Measurements from ENCODE around the gene ZNF595. TPM values are rescaled to one million over a fixed set of nuclear protein-coding genes. Genes with fewer than 3 reads are reported as not detected.
A peak's percentile ranks its signal among the peaks of the same experiment; 100 is the strongest.
"Not testable (repeated sequence)": the region's sequence is repeated elsewhere in the genome, so short reads cannot be mapped to it uniquely, and the experiment has no call there.

Gene ZNF595
- total RNA-seq (2022) (38.3 and 38.6 TPM in 2 replicates), Bru-seq, nascent RNA (percentile 84 among the genes with signal in this experiment), BruChase-seq, experiment 1, labeled RNA remaining after a 6-hour chase (percentile 75 among the genes with signal in this experiment), BruChase-seq, experiment 2, labeled RNA remaining after a 2-hour chase (percentile 85 among the genes with signal in this experiment)
- long read RNA-seq, transcript ZNF595-205 (4 exons, 2,911 nt): major isoform, 6 of 15 reads
- long read RNA-seq, partial matches to known transcripts: 0 of 15 reads
- long read RNA-seq, other reads (novel, unspliced or antisense): 3 of 15 reads

DNA sequence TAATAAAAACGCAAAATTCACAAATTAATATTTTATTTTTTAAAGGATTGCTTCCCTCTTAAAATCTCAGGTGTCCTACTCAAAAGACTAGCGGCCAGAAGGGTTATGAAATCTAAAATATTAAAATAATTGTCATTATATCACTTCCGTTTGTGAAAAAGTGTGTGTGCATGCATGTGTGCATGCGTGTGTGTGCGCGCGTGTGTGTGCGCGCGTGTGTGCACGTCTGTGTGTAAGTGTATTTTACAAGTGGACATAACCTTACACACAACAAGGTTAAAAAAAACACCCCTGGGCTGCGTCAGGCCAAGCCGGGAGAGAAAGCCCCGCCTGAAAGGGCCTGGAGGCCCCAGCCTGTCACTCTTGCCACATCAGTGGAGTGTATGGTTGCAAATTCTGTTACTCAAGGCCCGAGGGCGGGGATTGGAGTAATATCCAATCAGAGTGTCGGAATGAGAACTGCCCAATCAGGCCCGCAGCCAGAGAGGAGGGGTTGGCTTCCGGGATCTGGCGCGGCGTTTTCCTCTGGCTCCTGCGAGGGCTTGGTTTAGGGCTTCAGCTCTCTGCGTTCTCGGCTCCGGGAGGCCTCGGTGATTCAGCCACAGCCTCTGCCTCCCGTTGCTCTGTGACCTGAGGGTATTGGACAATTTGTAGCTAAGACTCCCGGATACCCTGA is at the start of gene ZNF595:
Gene ZNF595, plus strand, starts transcription at position 518 of the 676 bp plus-strand sequence. CDS start 168 bp downstream, outside the sequence.
- DNase-seq (ENCODE audit: unreplicated experiment); BruUV-seq (replicated peaks): not testable (repeated sequence)
- POLR2A ChIA-PET: interaction anchor here (0.8 to 2.9 kb wide), 15 partner anchors 10 to 421 kb away, joined by 3 to 35 read pairs (median 4); partner anchors contain the start of genes ZNF141 and ZNF718

DNA sequence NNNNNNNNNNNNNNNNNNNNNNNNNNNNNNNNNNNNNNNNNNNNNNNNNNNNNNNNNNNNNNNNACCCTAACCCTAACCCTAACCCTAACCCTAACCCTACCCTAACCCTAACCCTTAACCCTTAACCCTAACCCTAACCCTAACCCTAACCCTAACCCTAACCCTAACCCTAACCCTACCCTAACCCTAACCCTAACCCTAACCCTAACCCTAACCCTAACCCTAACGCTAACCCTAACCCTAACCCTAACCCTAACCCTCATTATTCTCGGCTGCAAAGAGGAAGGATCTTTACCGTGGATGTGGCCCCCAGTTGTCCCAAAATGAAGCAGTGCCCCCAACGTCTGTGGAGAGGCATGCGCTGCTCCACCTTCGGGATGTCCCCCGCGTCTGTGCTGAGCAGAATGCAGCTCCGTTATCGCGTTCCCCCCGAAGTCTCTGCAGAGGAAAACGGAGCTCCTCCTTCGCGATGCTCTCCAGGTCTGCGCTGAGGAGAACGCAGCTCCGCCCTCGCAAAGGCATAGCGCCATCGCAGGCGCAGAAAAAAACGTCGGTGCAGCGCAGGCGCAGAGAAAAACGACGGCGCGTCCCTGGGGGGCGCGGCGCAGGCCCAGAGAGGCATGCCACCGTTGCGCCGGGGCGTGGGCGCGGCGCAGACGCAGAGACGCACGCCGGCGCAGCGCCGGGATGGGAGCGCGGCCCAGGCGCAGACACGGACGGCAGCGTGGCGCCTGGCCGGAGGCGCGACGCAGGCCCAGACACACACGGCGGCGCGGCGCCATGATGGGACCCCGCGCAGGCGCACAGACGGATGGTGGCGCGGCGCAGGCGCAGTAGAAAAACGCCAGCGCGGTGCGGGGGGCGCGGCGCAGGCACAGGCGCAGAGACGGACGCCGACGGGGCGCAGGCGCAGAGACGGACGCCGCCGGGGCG is 42.9 kb upstream of the ZNF595 start:
- BruUV-seq (replicated peaks): not testable (repeated sequence)

More for the DNA sequence above, at the start of gene ZNF595:
- H3K36me3 Mint-ChIP-seq (ENCODE audit: insufficient read depth, unreplicated experiment); intact Hi-C loops (cut with micrococcal nuclease); H3K4me3 Mint-ChIP-seq (ENCODE audit: unreplicated experiment); H3K27me3 Mint-ChIP-seq (ENCODE audit: insufficient read depth, unreplicated experiment); H3K9me3 Mint-ChIP-seq (ENCODE audit: unreplicated experiment); H3K27ac Mint-ChIP-seq (ENCODE audit: low read depth, unreplicated experiment); H3K4me1 Mint-ChIP-seq (ENCODE audit: insufficient read depth, unreplicated experiment): not testable (repeated sequence)
- CTCF ChIA-PET: interaction anchor here (0.7 kb wide), 1 partner anchor 24 kb away, joined by 3 read pairs; no protein-coding TSS in a partner anchor

DNA sequence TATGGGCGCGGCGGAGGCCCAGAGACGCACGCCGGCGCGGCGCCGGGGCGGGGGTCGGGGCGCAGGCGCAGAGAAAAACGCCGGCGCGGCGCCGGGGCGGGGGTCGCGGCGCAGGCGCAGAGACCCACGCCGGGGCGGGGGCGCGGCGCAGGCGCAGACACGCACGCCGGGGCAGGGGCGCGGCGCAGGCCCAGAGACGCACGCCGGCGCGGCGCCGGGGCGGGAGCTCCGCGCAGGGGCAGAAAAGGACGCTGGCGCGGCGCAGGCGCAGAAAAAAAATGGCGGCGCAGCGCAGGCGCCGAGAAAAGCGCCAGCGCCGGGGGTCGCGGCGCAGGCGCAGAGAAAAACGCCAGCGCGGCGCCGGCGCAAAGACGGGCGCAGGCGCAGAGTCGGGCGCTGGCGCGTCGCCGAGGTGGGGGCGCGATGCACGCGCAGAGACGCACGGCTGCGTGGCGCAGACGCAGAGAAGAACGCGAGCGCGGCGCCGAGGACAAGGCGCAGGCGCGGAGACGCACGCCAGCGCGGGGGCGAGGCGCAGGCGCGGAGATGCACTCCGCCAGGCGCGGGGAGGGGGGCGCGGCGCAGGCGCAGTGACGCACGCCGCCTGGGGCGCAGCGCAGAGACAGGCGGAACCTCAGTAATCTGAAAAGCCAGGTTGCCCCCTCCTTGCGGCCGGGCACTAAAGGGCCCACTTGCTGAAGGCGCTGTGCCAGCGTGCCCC is 41.9 kb upstream of the ZNF595 start:
- DNase-seq (ENCODE audit: unreplicated experiment); H3K4me1 Mint-ChIP-seq (ENCODE audit: insufficient read depth, unreplicated experiment); intact Hi-C loops (cut with micrococcal nuclease); H3K4me3 Mint-ChIP-seq (ENCODE audit: unreplicated experiment); H3K27me3 Mint-ChIP-seq (ENCODE audit: insufficient read depth, unreplicated experiment); H3K36me3 Mint-ChIP-seq (ENCODE audit: insufficient read depth, unreplicated experiment); H3K9me3 Mint-ChIP-seq (ENCODE audit: unreplicated experiment); H3K27ac Mint-ChIP-seq (ENCODE audit: low read depth, unreplicated experiment); POLR2A ChIA-PET; BruUV-seq (replicated peaks); CTCF ChIA-PET: not testable (repeated sequence)

More for the DNA sequence above, 42.9 kb upstream of the ZNF595 start:
- H3K4me1 Mint-ChIP-seq (ENCODE audit: insufficient read depth, unreplicated experiment); DNase-seq (ENCODE audit: unreplicated experiment); H3K27ac Mint-ChIP-seq (ENCODE audit: low read depth, unreplicated experiment); CTCF ChIA-PET; POLR2A ChIA-PET; intact Hi-C loops (cut with micrococcal nuclease); H3K36me3 Mint-ChIP-seq (ENCODE audit: insufficient read depth, unreplicated experiment); H3K27me3 Mint-ChIP-seq (ENCODE audit: insufficient read depth, unreplicated experiment); H3K9me3 Mint-ChIP-seq (ENCODE audit: unreplicated experiment); H3K4me3 Mint-ChIP-seq (ENCODE audit: unreplicated experiment): not testable (repeated sequence)

GRCh38 chr4:11816-12417 is 41.2 kb upstream of the ZNF595 start:
- CTCF ChIA-PET; H3K27ac Mint-ChIP-seq (ENCODE audit: low read depth, unreplicated experiment); H3K36me3 Mint-ChIP-seq (ENCODE audit: insufficient read depth, unreplicated experiment); DNase-seq (ENCODE audit: unreplicated experiment); H3K9me3 Mint-ChIP-seq (ENCODE audit: unreplicated experiment); H3K4me1 Mint-ChIP-seq (ENCODE audit: insufficient read depth, unreplicated experiment); BruUV-seq (replicated peaks); intact Hi-C loops (cut with micrococcal nuclease); H3K27me3 Mint-ChIP-seq (ENCODE audit: insufficient read depth, unreplicated experiment); H3K4me3 Mint-ChIP-seq (ENCODE audit: unreplicated experiment); POLR2A ChIA-PET: not testable (repeated sequence)
- TF ChIP-seq, protein P1, sequence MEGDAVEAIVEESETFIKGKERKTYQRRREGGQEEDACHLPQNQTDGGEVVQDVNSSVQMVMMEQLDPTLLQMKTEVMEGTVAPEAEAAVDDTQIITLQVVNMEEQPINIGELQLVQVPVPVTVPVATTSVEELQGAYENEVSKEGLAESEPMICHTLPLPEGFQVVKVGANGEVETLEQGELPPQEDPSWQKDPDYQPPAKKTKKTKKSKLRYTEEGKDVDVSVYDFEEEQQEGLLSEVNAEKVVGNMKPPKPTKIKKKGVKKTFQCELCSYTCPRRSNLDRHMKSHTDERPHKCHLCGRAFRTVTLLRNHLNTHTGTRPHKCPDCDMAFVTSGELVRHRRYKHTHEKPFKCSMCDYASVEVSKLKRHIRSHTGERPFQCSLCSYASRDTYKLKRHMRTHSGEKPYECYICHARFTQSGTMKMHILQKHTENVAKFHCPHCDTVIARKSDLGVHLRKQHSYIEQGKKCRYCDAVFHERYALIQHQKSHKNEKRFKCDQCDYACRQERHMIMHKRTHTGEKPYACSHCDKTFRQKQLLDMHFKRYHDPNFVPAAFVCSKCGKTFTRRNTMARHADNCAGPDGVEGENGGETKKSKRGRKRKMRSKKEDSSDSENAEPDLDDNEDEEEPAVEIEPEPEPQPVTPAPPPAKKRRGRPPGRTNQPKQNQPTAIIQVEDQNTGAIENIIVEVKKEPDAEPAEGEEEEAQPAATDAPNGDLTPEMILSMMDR (IDR thresholded peaks at IDR 0.05; ENCODE audit: unreplicated experiment): peak; percentile 45

GRCh38 chr4:18128-18527 is 35.0 kb upstream of the ZNF595 start:
- H3K9me3 Mint-ChIP-seq (ENCODE audit: unreplicated experiment); H3K4me1 Mint-ChIP-seq (ENCODE audit: insufficient read depth, unreplicated experiment); H3K27ac Mint-ChIP-seq (ENCODE audit: low read depth, unreplicated experiment); H3K36me3 Mint-ChIP-seq (ENCODE audit: insufficient read depth, unreplicated experiment); BruUV-seq (replicated peaks); POLR2A ChIA-PET; H3K4me3 Mint-ChIP-seq (ENCODE audit: unreplicated experiment); H3K27me3 Mint-ChIP-seq (ENCODE audit: insufficient read depth, unreplicated experiment); intact Hi-C loops (cut with micrococcal nuclease); CTCF ChIA-PET; DNase-seq (ENCODE audit: unreplicated experiment): not testable (repeated sequence)

GRCh38 chr4:18589-18988 is 34.5 kb upstream of the ZNF595 start:
- H3K4me3 Mint-ChIP-seq (ENCODE audit: unreplicated experiment); BruUV-seq (replicated peaks); H3K27me3 Mint-ChIP-seq (ENCODE audit: insufficient read depth, unreplicated experiment); H3K36me3 Mint-ChIP-seq (ENCODE audit: insufficient read depth, unreplicated experiment); CTCF ChIA-PET; H3K27ac Mint-ChIP-seq (ENCODE audit: low read depth, unreplicated experiment); H3K9me3 Mint-ChIP-seq (ENCODE audit: unreplicated experiment); DNase-seq (ENCODE audit: unreplicated experiment); POLR2A ChIA-PET; H3K4me1 Mint-ChIP-seq (ENCODE audit: insufficient read depth, unreplicated experiment); intact Hi-C loops (cut with micrococcal nuclease): not testable (repeated sequence)

DNA sequence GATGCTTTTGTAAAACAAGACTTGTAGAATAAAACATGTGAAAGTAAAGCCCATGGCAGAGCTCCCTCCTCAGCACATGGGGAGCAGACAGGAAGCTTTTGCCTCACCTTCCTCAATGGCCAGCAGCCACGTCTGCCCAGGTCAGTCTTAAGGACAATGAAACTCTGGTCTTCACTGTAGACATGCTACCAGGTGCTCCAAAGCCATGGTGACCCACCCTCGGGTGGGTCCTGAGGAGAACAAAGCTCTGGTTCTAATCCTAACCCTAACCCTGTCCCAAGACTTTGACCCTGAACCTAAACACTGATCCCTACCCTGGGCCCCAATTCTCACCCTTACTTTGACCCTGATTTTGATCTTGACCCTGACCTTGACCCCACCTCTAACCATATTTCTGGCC is 30.2 kb upstream of the ZNF595 start:
- POLR2A ChIA-PET; DNase-seq (ENCODE audit: unreplicated experiment); BruUV-seq (replicated peaks); H3K9me3 Mint-ChIP-seq (ENCODE audit: unreplicated experiment); CTCF ChIA-PET; H3K27ac Mint-ChIP-seq (ENCODE audit: low read depth, unreplicated experiment); intact Hi-C loops (cut with micrococcal nuclease); H3K4me1 Mint-ChIP-seq (ENCODE audit: insufficient read depth, unreplicated experiment); H3K27me3 Mint-ChIP-seq (ENCODE audit: insufficient read depth, unreplicated experiment); H3K4me3 Mint-ChIP-seq (ENCODE audit: unreplicated experiment); H3K36me3 Mint-ChIP-seq (ENCODE audit: insufficient read depth, unreplicated experiment): not testable (repeated sequence)

All from MCF 10A (cell line).